Measurements from ENCODE around the gene USP2. TPM values are rescaled to one million over a fixed set of nuclear protein-coding genes. Genes with fewer than 3 reads are reported as not detected.

The USP2 gene
- total RNA-seq, 1 donor from 2014 or later, result 135 TPM

- H3K36me3 ChIP-seq, result peaks cover 11% of the 10 kb centered on the region
- intact Hi-C loops (cut with micrococcal nuclease), result no loop called here
- H3K27me3 ChIP-seq (ENCODE audit: low read depth), result peaks cover 23% of the 10 kb centered on the region
- H3K9me3 ChIP-seq (replicated peaks), result no peaks in the 10 kb centered on the region
- no peak for TF ChIP-seq CTCF (IDR thresholded peaks at IDR 0.05; ENCODE audit: borderline replicate concordance)
- DNase-seq, result peak; percentile 68
- H3K4me1 ChIP-seq, result peaks cover 95% of the 10 kb centered on the region
- H3K4me3 ChIP-seq, result peak overlapping the region; percentile 72
- peak overlapping the region; percentile 95 for H3K27ac ChIP-seq (replicated peaks)
These were observed 17.5 kb downstream of the USP2 start for GRCh38 chr11:119363851-119364590.

- TF ChIP-seq CTCF (IDR thresholded peaks at IDR 0.05; ENCODE audit: borderline replicate concordance), result no peak
- peaks cover 95% of the 10 kb centered on the region for H3K4me1 ChIP-seq
- intact Hi-C loops (cut with micrococcal nuclease), result no loop called here
- H3K36me3 ChIP-seq, result peaks cover 18% of the 10 kb centered on the region
- peak overlapping the region; percentile 95 for H3K27ac ChIP-seq (replicated peaks)
- H3K9me3 ChIP-seq (replicated peaks), result no peaks in the 10 kb centered on the region
- DNase-seq, result no peak
- H3K4me3 ChIP-seq, result peak overlapping the region; percentile 72
- H3K27me3 ChIP-seq (ENCODE audit: low read depth), result peaks cover 23% of the 10 kb centered on the region
These were observed 18.2 kb downstream of the USP2 start for GRCh38 chr11:119363081-119363850.

GRCh38 chr11:119362741-119363080 is 18.8 kb downstream of the USP2 start:
- Histone ChIP-seq H3K9me3 (replicated peaks) (no peaks in the 10 kb centered on the region), H3K4me1 (peaks cover 95% of the 10 kb centered on the region), H3K4me3 (peak overlapping the region; percentile 72), H3K36me3 (peaks cover 24% of the 10 kb centered on the region), H3K27me3 (ENCODE audit: low read depth) (peaks cover 23% of the 10 kb centered on the region), H3K27ac (replicated peaks) (peak overlapping the region; percentile 95)
- intact Hi-C loops (cut with micrococcal nuclease), result no loop called here
- TF ChIP-seq CTCF (IDR thresholded peaks at IDR 0.05; ENCODE audit: borderline replicate concordance), result no peak
- DNase-seq, result no peak

GRCh38 chr11:119361941-119362725 is 19.4 kb downstream of the USP2 start:
- Histone ChIP-seq H3K9me3 (replicated peaks) (no peaks in the 10 kb centered on the region), H3K27me3 (ENCODE audit: low read depth) (peaks cover 23% of the 10 kb centered on the region), H3K36me3 (peaks cover 28% of the 10 kb centered on the region), H3K4me3 (peak overlapping the region; percentile 72), H3K27ac (replicated peaks) (peak overlapping the region; percentile 95), H3K4me1 (peaks cover 95% of the 10 kb centered on the region)
- intact Hi-C loops (cut with micrococcal nuclease), result no loop called here
- DNase-seq, result no peak
- no peak for TF ChIP-seq CTCF (IDR thresholded peaks at IDR 0.05; ENCODE audit: borderline replicate concordance)

GRCh38 chr11:119361056-119361787 is 20.3 kb downstream of the USP2 start:
- H3K36me3 ChIP-seq, result peaks cover 28% of the 10 kb centered on the region
- H3K27me3 ChIP-seq (ENCODE audit: low read depth), result peaks cover 23% of the 10 kb centered on the region
- intact Hi-C loops (cut with micrococcal nuclease), result no loop called here
- peak overlapping the region; percentile 95 for H3K27ac ChIP-seq (replicated peaks)
- peak; percentile 78 for DNase-seq
- H3K4me1 ChIP-seq, result peaks cover 95% of the 10 kb centered on the region
- H3K9me3 ChIP-seq (replicated peaks), result no peaks in the 10 kb centered on the region
- peak overlapping the region; percentile 72 for H3K4me3 ChIP-seq
- no peak for TF ChIP-seq CTCF (IDR thresholded peaks at IDR 0.05; ENCODE audit: borderline replicate concordance)
